K562 (cell line): Measurements from ENCODE around the gene CYP4F11. TPM values are rescaled to one million over a fixed set of nuclear protein-coding genes. Genes with fewer than 3 reads are reported as not detected.
"Not testable (repeated sequence)": the region's sequence is repeated elsewhere in the genome, so short reads cannot be mapped to it uniquely, and the experiment has no call there.

ENCODE experiments used
- ATAC-seq: fragments of 200-7000 bp; cut with Tn5 transposase; 3 replicates; pipeline ENCODE4 v1.9.1; 2020; ENCODE audit warnings: moderate library complexity
- BruUV-seq: library from RNA; stranded (reverse); fragments of 400-500 nt; replicated peaks from 2 replicates; lab custom pipeline; 2021; lab: Mats Ljungman, UMichigan
- CTCF ChIA-PET: fragments of 300-600 bp; formaldehyde crosslinking; extraction: SDS; loops from one replicate; lab custom pipeline; 2021; ENCODE audit warnings: low intra/inter-chr PET ratio; lab: Yijun Ruan, JAX
- POLR2A ChIA-PET: fragments of 300-600, 350-650 bp; sonication (Branson Sonifier 250); formaldehyde crosslinking; extraction: SDS; loops from one replicate; lab custom pipeline; 2021; ENCODE audit warnings: antibody characterized with exemption, inconsistent platforms; lab: Yijun Ruan, JAX
- DNase-seq, 4 experiments: peaks; one replicate each; pipeline versions ENCODE4 v3.0.0 to v3.0.0-alpha.2; 2011 to 2018; ENCODE audit warnings: low spot score in 3 of 4, mixed read lengths in 3 of 4; ENCODE audit errors: extremely low read depth in 1 of 4
- FAIRE-seq: peaks from 2 replicates; lab custom pipeline; 2011; peaks lifted over from hg19 to GRCh38; lab: Jason Lieb, UNC
- H2AFZ ChIP-seq: 2 replicates; pipeline ENCODE4 v1.6.0; 2011; ENCODE audit warnings: low read depth, low read length, control low read depth, inconsistent platforms
- H3K27ac ChIP-seq: fragments of 200-600 bp; 3 replicates; pipeline ENCODE4 v1.8.0; 2011; ENCODE audit warnings: low read depth, mild to moderate bottlenecking, control low read depth, inconsistent platforms, low read length, moderate library complexity, mixed read lengths; ENCODE audit errors: extremely low read depth
- H3K27me3 ChIP-seq, 2 experiments: fragments of 300-600 bp in 1 of 2; 2 replicates in 1 of 2; 3 replicates in 1 of 2; pipeline versions ENCODE4 v1.6.0 to v1.8.0; 2011; ENCODE audit warnings: inconsistent platforms in 2 of 2, low read length in 2 of 2, mild to moderate bottlenecking in 1 of 2, mixed read lengths in 1 of 2, moderate library complexity in 1 of 2; ENCODE audit not compliant: control insufficient read depth in 2 of 2, insufficient read depth in 2 of 2
- H3K36me3 ChIP-seq: fragments of 300-600 bp; 3 replicates; pipeline ENCODE4 v1.8.0; 2011; ENCODE audit warnings: mild to moderate bottlenecking, low read length, inconsistent platforms; ENCODE audit not compliant: control insufficient read depth, insufficient read depth
- H3K4me1 ChIP-seq, 2 experiments: fragments of 200-600 bp in 1 of 2; replicated peaks in 1 of 2; 2 replicates in 1 of 2; 3 replicates in 1 of 2; pipeline versions ENCODE4 v1.5.1 to v1.8.0; 2011; ENCODE audit warnings: inconsistent platforms in 2 of 2, low read length in 2 of 2, mild to moderate bottlenecking in 1 of 2, mixed read lengths in 1 of 2, moderate library complexity in 1 of 2; ENCODE audit not compliant: control insufficient read depth in 2 of 2, insufficient read depth in 2 of 2
- H3K4me2 ChIP-seq: 2 replicates; pipeline ENCODE4 v1.6.1; 2011; ENCODE audit warnings: low read length, control low read depth, inconsistent platforms, mixed read lengths; ENCODE audit not compliant: insufficient read depth
- H3K4me3 ChIP-seq: fragments of 200-600 bp; sonication (generic), shearing (Covaris generic); 2 replicates; pipeline ENCODE4 v1.5.1; 2016; ENCODE audit warnings: control low read depth, inconsistent platforms
- H3K79me2 ChIP-seq: fragments of 200-600 bp; 3 replicates; pipeline ENCODE4 v1.8.0; 2011; ENCODE audit warnings: low read length, inconsistent platforms; ENCODE audit not compliant: control insufficient read depth, insufficient read depth
- H3K9ac ChIP-seq, 2 experiments: 2 replicates each; pipeline versions ENCODE4 v1.6.0 to v1.6.1; 2011; ENCODE audit warnings: low read depth in 2 of 2, low read length in 2 of 2, control low read depth in 1 of 2, inconsistent platforms in 1 of 2, mild to moderate bottlenecking in 1 of 2, mixed read lengths in 1 of 2; ENCODE audit not compliant: insufficient read depth in 1 of 2
- H3K9me1 ChIP-seq: one replicate; pipeline ENCODE4 v1.6.0; 2011; ENCODE audit warnings: inconsistent platforms, mild to moderate bottlenecking, low read length, moderate library complexity; ENCODE audit not compliant: control insufficient read depth, insufficient read depth
- H3K9me3 ChIP-seq: replicated peaks from 2 replicates; pipeline ENCODE4 v1.5.1; 2011; ENCODE audit warnings: low read depth, low read length, inconsistent platforms; ENCODE audit not compliant: control insufficient read depth, insufficient read depth
- H4K20me1 ChIP-seq: replicated peaks from 2 replicates; pipeline ENCODE4 v1.6.1; 2011; ENCODE audit warnings: low read length, inconsistent platforms, mixed read lengths; ENCODE audit not compliant: control insufficient read depth, insufficient read depth
- HCFC1 ChIP-seq: IDR thresholded peaks from 2 replicates; pipeline ENCODE4 v1.6.1; 2012; ENCODE audit warnings: low read depth, low read length, improper control_type of control experiment
- NUFIP1 ChIP-seq: fragments of 450-650 bp; IDR thresholded peaks from 2 replicates; pipeline ENCODE4 v1.6.1; 2018; ENCODE audit not compliant: partially characterized antibody
- RAD21 ChIP-seq, 2 experiments: fragments of 250-450 bp in 1 of 2; fragments of 450-650 bp in 1 of 2; sonication (Bioruptor Pico) in 1 of 2; formaldehyde crosslinking in 1 of 2; IDR thresholded peaks in 1 of 2; conservative IDR thresholded peaks in 1 of 2; 2 replicates each; pipeline versions ENCODE4 v1.4.0 to v1.8.0; 2020 to 2022; ENCODE audit warnings: mild to moderate bottlenecking in 2 of 2, moderate library complexity in 1 of 2
- XRCC5 ChIP-seq: fragments of 200-400 bp; formaldehyde crosslinking; IDR thresholded peaks from 2 replicates; pipeline ENCODE4 v1.6.1; 2017; ENCODE audit warnings: low read depth, mild to moderate bottlenecking, low read length
- WGBS: fragments of 100-300 bp; shearing (Covaris generic); methylation state at CpG from one replicate; pipeline ENCODE4 v1.1.6; 2016; ENCODE audit warnings: low coverage, mixed read lengths; ENCODE audit not compliant: insufficient coverage; ENCODE audit errors: missing lambda C conversion rate; 5-methylcytosine and 5-hydroxymethylcytosine counted together
- in situ Hi-C: fragments of 300-500 bp; cut with MboI; formaldehyde crosslinking; loops from 4 replicates; pipeline ENCODE4 v1.15.0; 2018; ENCODE audit warnings: inconsistent platforms, mixed read lengths
- intact Hi-C: fragments of 100-400 bp; cut with micrococcal nuclease; formaldehyde crosslinking; loops from 2 replicates; pipeline ENCODE4 v1.14.2; 2022
- polyA plus RNA-seq, 8 experiments: library from polyadenylated mRNA; depleted of rRNA in 4 of 8; stranded (reverse) in 5 of 8; unstranded in 3 of 8; fragments of >200 nt; fragmentation: Nextera tagmentation in 2 of 8; fragmentation: Illumina TruSeq in 1 of 8; extraction: Ambion mirVana in 2 of 8; extraction: Trizol in 1 of 8; gene quantifications; 2 replicates each; pipeline versions ENCODE4 v1.2.1 to v1.2.3, GENCODE V29; 2011 to 2014; ENCODE audit warnings: inconsistent platforms in 1 of 8, missing spikeins in 1 of 8
- total RNA-seq, 7 experiments: library from RNA; depleted of rRNA in 6 of 7; stranded (reverse); fragments of >200 nt in 6 of 7; fragmentation: Illumina TruSeq in 2 of 7; extraction: Trizol in 2 of 7; gene quantifications; 2 replicates each; pipeline versions ENCODE4 v1.2.1 to v1.2.3, GENCODE V29; 2011 to 2021; ENCODE audit warnings: low replicate concordance in 1 of 7

Gene CYP4F11
- total and polyA plus RNA-seq, 9 of the 15 experiments (the other 6 are each of a cell fraction or from before 2014, with no cell fraction given), result 0.03 TPM; not detected in 8

DNA sequence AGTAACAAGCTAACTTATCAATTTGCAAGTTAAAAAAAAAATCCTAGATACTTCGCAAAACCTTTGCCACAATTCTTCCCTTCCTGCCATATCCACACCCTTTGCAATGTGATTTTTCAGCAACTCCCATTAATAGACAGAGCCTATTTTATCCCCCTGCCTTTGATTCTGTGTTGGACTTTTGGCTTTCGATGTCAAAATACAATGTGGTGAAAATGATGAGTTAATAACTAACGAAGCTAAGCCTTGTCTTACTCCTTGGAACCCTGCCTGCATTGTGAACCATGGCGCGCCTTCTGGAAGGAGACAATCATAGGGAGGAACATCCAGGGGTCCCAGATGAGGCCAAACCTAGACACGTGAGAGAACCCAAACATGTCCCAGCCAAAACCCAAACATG lies 42.9 kb downstream of the CYP4F11 start:
- Histone ChIP-seq H4K20me1 (no peaks in the 10 kb centered on the region), H3K4me2 (no peak overlapping the region), H2AFZ (no peak overlapping the region), H3K4me3 (no peak overlapping the region), H3K9ac (no peak overlapping the region), H3K9me3 (no peaks in the 10 kb centered on the region), H3K36me3 (no peaks in the 10 kb centered on the region), H3K27me3 (peaks cover 0 to 14% of the 10 kb centered on the region in 2 experiments; a peak in 2 of 5 replicates), H3K9me1 (no peaks in the 10 kb centered on the region), H3K79me2 (no peaks in the 10 kb centered on the region), H3K4me1 (no peaks in the 10 kb centered on the region), H3K27ac (no peak overlapping the region)
- no peak for FAIRE-seq
- no peak for DNase-seq
- POLR2A ChIA-PET, result no interaction called here
- CTCF ChIA-PET, result no interaction called here
- no TSS peak for BruUV-seq
- 4% methylated on average over 6 of the region's 6 CpGs for WGBS
- in situ Hi-C loops, result no loop called here
- TF ChIP-seq NUFIP1 (no peak), HCFC1 (no peak), XRCC5 (no peak), RAD21 (CRISPR knock-in tag; conservative IDR thresholded peaks at IDR 0.05 in 1 of 2, IDR thresholded peaks at IDR 0.05 in 1 of 2) (no peak)
- no peak for ATAC-seq
- intact Hi-C loops, result no loop called here

DNA sequence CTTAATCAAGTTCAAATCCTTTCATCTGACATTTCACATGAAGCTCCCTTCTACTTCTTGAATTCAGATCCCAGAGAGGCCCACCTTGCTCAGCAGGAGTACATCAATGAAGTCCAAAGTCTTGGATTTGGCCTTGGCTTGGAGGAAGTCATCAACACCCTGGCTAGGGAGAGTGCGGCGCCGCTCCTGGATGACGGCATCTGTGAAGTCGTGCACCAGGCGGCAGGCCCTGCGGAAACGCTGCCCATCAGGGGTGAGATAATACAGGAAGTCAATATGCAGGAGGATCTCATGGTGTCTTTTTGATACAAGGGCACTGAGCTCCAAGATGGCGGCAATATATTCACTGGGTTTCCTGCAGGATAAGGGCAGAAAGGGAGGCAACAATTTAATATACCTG lies 45.0 kb downstream of the CYP4F11 start:
- H3K9me3 ChIP-seq, H3K9ac ChIP-seq, DNase-seq, CTCF ChIA-PET, H3K27ac ChIP-seq, BruUV-seq, H4K20me1 ChIP-seq, H3K36me3 ChIP-seq, FAIRE-seq, ATAC-seq, H3K4me3 ChIP-seq, POLR2A ChIA-PET, intact Hi-C loops, H3K4me2 ChIP-seq, H3K9me1 ChIP-seq, H3K4me1 ChIP-seq, H3K79me2 ChIP-seq, in situ Hi-C loops, H2AFZ ChIP-seq: not testable (repeated sequence)
- 9% methylated on average over 4 of the region's 9 CpGs for WGBS
- peaks cover 0 to 14% of the 10 kb centered on the region in 2 experiments; a peak in 2 of 5 replicates for H3K27me3 ChIP-seq
